ENCODE measurements around the gene TMEM129.

TMEM129 gene

GRCh38 chr4:1762264-1763010 is 41.3 kb upstream of the TMEM129 start:
- Histone ChIP-seq H3K27ac (ENCODE audit: low read length) (no peak overlapping the region), H3K9ac (ENCODE audit: low read depth, low read length) (no peak overlapping the region), H4K20me1 (ENCODE audit: insufficient read depth, low read length) (peaks cover 3% of the 10 kb centered on the region; the same call in 1 of the 2 replicates), H3K36me3 (ENCODE audit: insufficient read depth, low read length) (no peaks in the 10 kb centered on the region), H3K4me1 (ENCODE audit: insufficient read depth, low read length) (no peaks in the 10 kb centered on the region), H3K27me3 (ENCODE audit: insufficient read depth, low read length, poor library complexity) (no peaks in the 10 kb centered on the region), H3K4me2 (ENCODE audit: insufficient read depth, low read length) (no peak overlapping the region), H3K79me2 (ENCODE audit: insufficient read depth, low read length) (no peaks in the 10 kb centered on the region), H3K9me3 (ENCODE audit: insufficient read depth, low read length, severe bottlenecking) (no peaks in the 10 kb centered on the region), H3K4me3 (ENCODE audit: low read depth in 1 of 2, low read length in 2 of 2) (no peak overlapping the region), H2AFZ (ENCODE audit: low read depth, low read length) (no peak overlapping the region)
- TF ChIP-seq CTCF (IDR thresholded peaks at IDR 0.05; ENCODE audit: borderline replicate concordance, extremely low read depth, low read length, poor library complexity, severe bottlenecking) (no peak), EZH2 (IDR thresholded peaks at IDR 0.05; ENCODE audit: borderline replicate concordance, low read depth, low read length, severe bottlenecking) (no peak)
- DNase-seq (no peak), ATAC-seq (ENCODE audit: insufficient read depth, low read depth) (no peak)

GRCh38 chr4:1761130-1761689 is 40.1 kb upstream of the TMEM129 start:
- ATAC-seq (ENCODE audit: insufficient read depth, low read depth) (no peak), DNase-seq (no peak)
- H2AFZ ChIP-seq (ENCODE audit: low read depth, low read length), result no peak overlapping the region
- no peaks in the 10 kb centered on the region for H3K9me3 ChIP-seq (ENCODE audit: insufficient read depth, low read length, severe bottlenecking)
- H3K27ac ChIP-seq (ENCODE audit: low read length), result no peak overlapping the region
- no peak overlapping the region for H3K9ac ChIP-seq (ENCODE audit: low read depth, low read length)
- H3K4me3 ChIP-seq (ENCODE audit: low read depth in 1 of 2, low read length in 2 of 2), result no peak overlapping the region
- no peaks in the 10 kb centered on the region for H3K36me3 ChIP-seq (ENCODE audit: insufficient read depth, low read length)
- H3K4me1 ChIP-seq (ENCODE audit: insufficient read depth, low read length), result no peaks in the 10 kb centered on the region
- H3K79me2 ChIP-seq (ENCODE audit: insufficient read depth, low read length), result no peaks in the 10 kb centered on the region
- no peak for TF ChIP-seq EZH2 (IDR thresholded peaks at IDR 0.05; ENCODE audit: borderline replicate concordance, low read depth, low read length, severe bottlenecking)
- no peak for TF ChIP-seq CTCF (IDR thresholded peaks at IDR 0.05; ENCODE audit: borderline replicate concordance, extremely low read depth, low read length, poor library complexity, severe bottlenecking)
- no peak overlapping the region for H3K4me2 ChIP-seq (ENCODE audit: insufficient read depth, low read length)
- H4K20me1 ChIP-seq (ENCODE audit: insufficient read depth, low read length), result peaks cover 3% of the 10 kb centered on the region; the same call in 1 of the 2 replicates
- H3K27me3 ChIP-seq (ENCODE audit: insufficient read depth, low read length, poor library complexity), result no peaks in the 10 kb centered on the region

GRCh38 chr4:1760521-1761071 is 39.5 kb upstream of the TMEM129 start:
- Histone ChIP-seq H4K20me1 (ENCODE audit: insufficient read depth, low read length) (peaks cover 3% of the 10 kb centered on the region; the same call in 1 of the 2 replicates), H3K9ac (ENCODE audit: low read depth, low read length) (no peak overlapping the region), H3K4me1 (ENCODE audit: insufficient read depth, low read length) (no peaks in the 10 kb centered on the region), H3K79me2 (ENCODE audit: insufficient read depth, low read length) (no peaks in the 10 kb centered on the region), H3K36me3 (ENCODE audit: insufficient read depth, low read length) (no peaks in the 10 kb centered on the region), H3K9me3 (ENCODE audit: insufficient read depth, low read length, severe bottlenecking) (no peaks in the 10 kb centered on the region), H3K4me3 (ENCODE audit: low read depth in 1 of 2, low read length in 2 of 2) (no peak overlapping the region), H3K27me3 (ENCODE audit: insufficient read depth, low read length, poor library complexity) (no peaks in the 10 kb centered on the region), H3K4me2 (ENCODE audit: insufficient read depth, low read length) (no peak overlapping the region), H3K27ac (ENCODE audit: low read length) (no peak overlapping the region), H2AFZ (ENCODE audit: low read depth, low read length) (no peak overlapping the region)
- no peak for ATAC-seq (ENCODE audit: insufficient read depth, low read depth)
- no peak for DNase-seq
- TF ChIP-seq CTCF (IDR thresholded peaks at IDR 0.05; ENCODE audit: borderline replicate concordance, extremely low read depth, low read length, poor library complexity, severe bottlenecking), result no peak
- no peak for TF ChIP-seq EZH2 (IDR thresholded peaks at IDR 0.05; ENCODE audit: borderline replicate concordance, low read depth, low read length, severe bottlenecking)
